ENCODE data around the gene KRT14. TPM values are rescaled to one million over a fixed set of nuclear protein-coding genes. Genes with fewer than 3 reads are reported as not detected.
"Not testable (repeated sequence)": the region's sequence is repeated elsewhere in the genome, so short reads cannot be mapped to it uniquely, and the experiment has no call there.

The KRT14 gene
- total RNA-seq, 2 experiments from 2014 or later = not detected

- ATAC-seq = no peak
- no peaks in the 10 kb centered on the region for H3K9me3 Mint-ChIP-seq (ENCODE audit: insufficient read depth)
- ChIA-PET CTCF (interaction anchor here (1.0 to 3.0 kb wide), 4 partner anchors 11 to 70 kb away, joined by 3 to 12 read pairs (median 4); no protein-coding TSS in a partner anchor), POLR2A (no interaction called here)
- H3K4me1 Mint-ChIP-seq (ENCODE audit: low read depth) = no peaks in the 10 kb centered on the region
- no peaks in the 10 kb centered on the region for H3K36me3 Mint-ChIP-seq (ENCODE audit: low read depth)
- no peak overlapping the region for H3K4me3 Mint-ChIP-seq
- no peaks in the 10 kb centered on the region for H3K27me3 Mint-ChIP-seq (ENCODE audit: low read depth)
- H3K27ac Mint-ChIP-seq = no peak overlapping the region
- no peak for DNase-seq
Measured at GRCh38 chr17:41592601-41593305, 6.1 kb upstream of the KRT14 start.

- H3K4me3 Mint-ChIP-seq = no peak overlapping the region
- H3K4me1 Mint-ChIP-seq (ENCODE audit: low read depth) = no peaks in the 10 kb centered on the region
- CTCF ChIA-PET = no interaction called here
- no peak for DNase-seq
- no peaks in the 10 kb centered on the region for H3K9me3 Mint-ChIP-seq (ENCODE audit: insufficient read depth)
- no peak overlapping the region for H3K27ac Mint-ChIP-seq
- no peaks in the 10 kb centered on the region for H3K27me3 Mint-ChIP-seq (ENCODE audit: low read depth)
- no peak for ATAC-seq
- POLR2A ChIA-PET = no interaction called here
- no peaks in the 10 kb centered on the region for H3K36me3 Mint-ChIP-seq (ENCODE audit: low read depth)
Measured at GRCh38 chr17:41589301-41589700, 2.6 kb upstream of the KRT14 start.

- no peak overlapping the region for H3K27ac Mint-ChIP-seq
- no peak for DNase-seq
- ATAC-seq = no peak
- H3K9me3 Mint-ChIP-seq (ENCODE audit: insufficient read depth) = no peaks in the 10 kb centered on the region
- no peaks in the 10 kb centered on the region for H3K27me3 Mint-ChIP-seq (ENCODE audit: low read depth)
- no peak overlapping the region for H3K4me3 Mint-ChIP-seq
- CTCF ChIA-PET = no interaction called here
- POLR2A ChIA-PET = no interaction called here
- no peaks in the 10 kb centered on the region for H3K36me3 Mint-ChIP-seq (ENCODE audit: low read depth)
- H3K4me1 Mint-ChIP-seq (ENCODE audit: low read depth) = no peaks in the 10 kb centered on the region
Measured at GRCh38 chr17:41588126-41588810, 1.6 kb upstream of the KRT14 start.

- Mint-ChIP-seq H3K27me3 (ENCODE audit: low read depth) (peaks cover 8% of the 10 kb centered on the region), H3K27ac (no peak overlapping the region), H3K36me3 (ENCODE audit: low read depth) (no peaks in the 10 kb centered on the region), H3K4me3 (no peak overlapping the region), H3K9me3 (ENCODE audit: insufficient read depth) (no peaks in the 10 kb centered on the region), H3K4me1 (ENCODE audit: low read depth) (no peaks in the 10 kb centered on the region)
- ATAC-seq = no peak
- ChIA-PET CTCF (interaction anchor here (1.8 kb wide), 1 partner anchor 63 kb away, joined by 7 read pairs; no protein-coding TSS in a partner anchor), POLR2A (no interaction called here)
- no peak for DNase-seq
Measured at GRCh38 chr17:41585301-41586056, 1.2 kb downstream of the KRT14 start.

GRCh38 chr17:41584331-41584927 lies 2.3 kb downstream of the KRT14 start:
- ATAC-seq, POLR2A ChIA-PET, H3K4me3 Mint-ChIP-seq: not testable (repeated sequence)

GRCh38 chr17:41583137-41584127 lies 3.3 kb downstream of the KRT14 start:
- ATAC-seq (no peak), DNase-seq (no peak)
- CTCF ChIA-PET = no interaction called here
- no peaks in the 10 kb centered on the region for H3K36me3 Mint-ChIP-seq (ENCODE audit: low read depth)
- POLR2A ChIA-PET = no interaction called here
- no peaks in the 10 kb centered on the region for H3K4me1 Mint-ChIP-seq (ENCODE audit: low read depth)
- no peak overlapping the region for H3K27ac Mint-ChIP-seq
- no peak overlapping the region for H3K4me3 Mint-ChIP-seq
- H3K9me3 Mint-ChIP-seq (ENCODE audit: insufficient read depth) = no peaks in the 10 kb centered on the region
- H3K27me3 Mint-ChIP-seq (ENCODE audit: low read depth) = peaks cover 17% of the 10 kb centered on the region

More at GRCh38 chr17:41584331-41584927, 2.3 kb downstream of the KRT14 start:
- not testable (repeated sequence) for H3K9me3 Mint-ChIP-seq (ENCODE audit: insufficient read depth); DNase-seq; H3K4me1 Mint-ChIP-seq (ENCODE audit: low read depth); H3K36me3 Mint-ChIP-seq (ENCODE audit: low read depth); H3K27ac Mint-ChIP-seq
- CTCF ChIA-PET = interaction anchor here (1.8 kb wide), 1 partner anchor 64 kb away, joined by 7 read pairs; no protein-coding TSS in a partner anchor
- peaks cover 14% of the 10 kb centered on the region for H3K27me3 Mint-ChIP-seq (ENCODE audit: low read depth)

- DNase-seq; POLR2A ChIA-PET; H3K27ac Mint-ChIP-seq; H3K9me3 Mint-ChIP-seq (ENCODE audit: insufficient read depth); H3K4me1 Mint-ChIP-seq (ENCODE audit: low read depth); H3K36me3 Mint-ChIP-seq (ENCODE audit: low read depth); H3K4me3 Mint-ChIP-seq; ATAC-seq: not testable (repeated sequence)
- CTCF ChIA-PET = interaction anchor here (1.4 to 2.2 kb wide), 4 partner anchors 11 to 81 kb away, joined by 3 to 10 read pairs (median 8); no protein-coding TSS in a partner anchor
- peaks cover 17% of the 10 kb centered on the region for H3K27me3 Mint-ChIP-seq (ENCODE audit: low read depth)
Measured at GRCh38 chr17:41582061-41582968, 4.4 kb downstream of the KRT14 start.

- ChIA-PET CTCF (interaction anchor here (0.7 to 2.2 kb wide), 5 partner anchors 12 to 84 kb away, joined by 3 to 10 read pairs (median 7); no protein-coding TSS in a partner anchor), POLR2A (no interaction called here)
- no peak for DNase-seq
- H3K4me1 Mint-ChIP-seq (ENCODE audit: low read depth) = no peaks in the 10 kb centered on the region
- H3K27ac Mint-ChIP-seq = no peak overlapping the region
- no peaks in the 10 kb centered on the region for H3K9me3 Mint-ChIP-seq (ENCODE audit: insufficient read depth)
- H3K36me3 Mint-ChIP-seq (ENCODE audit: low read depth) = no peaks in the 10 kb centered on the region
- ATAC-seq = no peak
- H3K4me3 Mint-ChIP-seq = no peak overlapping the region
- peaks cover 17% of the 10 kb centered on the region for H3K27me3 Mint-ChIP-seq (ENCODE audit: low read depth)
Measured at GRCh38 chr17:41581366-41582060, 5.2 kb downstream of the KRT14 start.

- peaks cover 17% of the 10 kb centered on the region for H3K27me3 Mint-ChIP-seq (ENCODE audit: low read depth)
- no peak overlapping the region for H3K4me3 Mint-ChIP-seq
- DNase-seq (no peak), ATAC-seq (no peak)
- H3K9me3 Mint-ChIP-seq (ENCODE audit: insufficient read depth) = no peaks in the 10 kb centered on the region
- no peaks in the 10 kb centered on the region for H3K4me1 Mint-ChIP-seq (ENCODE audit: low read depth)
- H3K27ac Mint-ChIP-seq = no peak overlapping the region
- CTCF ChIA-PET = interaction anchor here (0.7 to 2.2 kb wide), 5 partner anchors 12 to 85 kb away, joined by 3 to 10 read pairs (median 7); no protein-coding TSS in a partner anchor
- POLR2A ChIA-PET = no interaction called here
- H3K36me3 Mint-ChIP-seq (ENCODE audit: low read depth) = no peaks in the 10 kb centered on the region
Measured at GRCh38 chr17:41580687-41581365, 5.9 kb downstream of the KRT14 start.
